ENCODE data around the gene FSTL3. TPM values are rescaled to one million over a fixed set of nuclear protein-coding genes. Genes with fewer than 3 reads are reported as not detected.

Gene FSTL3
- total RNA-seq, 4 donors from 2014 or later: 4.4 to 43.3 (median 17.7) TPM

DNA sequence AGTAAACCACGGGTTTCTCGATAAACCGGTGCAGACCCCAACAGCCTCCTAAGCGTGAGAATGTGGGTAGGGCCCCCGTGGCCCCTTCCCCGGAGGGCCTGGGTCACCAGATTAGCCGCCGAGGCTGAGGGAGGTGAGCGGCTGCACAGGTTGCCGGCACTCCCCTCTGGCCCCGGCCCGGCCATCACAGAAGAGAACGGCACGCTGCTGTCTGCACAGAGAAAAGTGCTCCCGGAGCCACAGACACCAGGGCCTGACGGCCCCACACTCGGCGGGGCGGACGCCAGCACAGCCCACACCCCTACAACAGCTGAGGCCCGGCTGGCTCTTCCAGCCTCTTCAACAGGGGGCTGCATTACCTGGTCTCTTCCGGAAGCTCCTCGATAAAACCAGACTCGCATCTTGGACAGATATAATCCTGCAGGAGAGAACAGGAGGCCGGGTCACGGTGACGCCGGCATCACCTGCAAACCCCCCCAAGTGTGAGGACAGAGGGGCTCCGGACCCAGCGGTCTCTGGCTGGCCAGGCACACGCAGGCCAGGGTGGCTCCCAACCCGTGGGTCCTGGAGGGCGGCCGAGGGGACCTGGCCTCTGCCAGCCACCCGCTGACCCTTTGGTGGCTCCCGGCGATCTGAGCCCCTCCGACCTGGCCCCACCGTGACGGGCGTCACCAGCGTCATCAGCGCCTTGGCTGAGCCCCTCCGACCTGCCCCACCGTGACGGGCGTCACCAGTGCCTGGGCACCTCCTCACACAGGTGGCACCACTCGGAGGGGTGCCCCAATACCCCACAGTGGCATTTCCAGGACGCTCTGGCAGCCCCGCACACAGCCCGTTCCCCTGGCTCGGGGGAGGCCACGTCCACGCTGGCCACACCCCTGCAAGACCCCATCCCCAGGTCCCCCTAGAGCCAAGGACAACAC lies 23.5 kb upstream of the FSTL3 start:
- no peak overlapping the region for H3K4me3 ChIP-seq
- TF ChIP-seq POLR2A (IDR thresholded peaks at IDR 0.05): no peak
- TF ChIP-seq, protein P1, sequence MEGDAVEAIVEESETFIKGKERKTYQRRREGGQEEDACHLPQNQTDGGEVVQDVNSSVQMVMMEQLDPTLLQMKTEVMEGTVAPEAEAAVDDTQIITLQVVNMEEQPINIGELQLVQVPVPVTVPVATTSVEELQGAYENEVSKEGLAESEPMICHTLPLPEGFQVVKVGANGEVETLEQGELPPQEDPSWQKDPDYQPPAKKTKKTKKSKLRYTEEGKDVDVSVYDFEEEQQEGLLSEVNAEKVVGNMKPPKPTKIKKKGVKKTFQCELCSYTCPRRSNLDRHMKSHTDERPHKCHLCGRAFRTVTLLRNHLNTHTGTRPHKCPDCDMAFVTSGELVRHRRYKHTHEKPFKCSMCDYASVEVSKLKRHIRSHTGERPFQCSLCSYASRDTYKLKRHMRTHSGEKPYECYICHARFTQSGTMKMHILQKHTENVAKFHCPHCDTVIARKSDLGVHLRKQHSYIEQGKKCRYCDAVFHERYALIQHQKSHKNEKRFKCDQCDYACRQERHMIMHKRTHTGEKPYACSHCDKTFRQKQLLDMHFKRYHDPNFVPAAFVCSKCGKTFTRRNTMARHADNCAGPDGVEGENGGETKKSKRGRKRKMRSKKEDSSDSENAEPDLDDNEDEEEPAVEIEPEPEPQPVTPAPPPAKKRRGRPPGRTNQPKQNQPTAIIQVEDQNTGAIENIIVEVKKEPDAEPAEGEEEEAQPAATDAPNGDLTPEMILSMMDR (IDR thresholded peaks at IDR 0.05): no peak
- no peaks in the 10 kb centered on the region for H3K27me3 ChIP-seq
- no peak overlapping the region for H3K27ac ChIP-seq
- H3K4me1 ChIP-seq: peaks cover 1 to 33% (median 6%) of the 10 kb centered on the region in 3 donors
- intact Hi-C loops (cut with DNase I): no loop called here
- peaks cover 49 to 98% (median 49%) of the 10 kb centered on the region in 3 donors for H3K36me3 ChIP-seq
- DNase-seq: no peak
- 90 to 92% methylated on average over 2 to 10 of the region's 54 CpGs for WGBS, 2 donors
- H3K9me3 ChIP-seq: no peaks in the 10 kb centered on the region

DNA sequence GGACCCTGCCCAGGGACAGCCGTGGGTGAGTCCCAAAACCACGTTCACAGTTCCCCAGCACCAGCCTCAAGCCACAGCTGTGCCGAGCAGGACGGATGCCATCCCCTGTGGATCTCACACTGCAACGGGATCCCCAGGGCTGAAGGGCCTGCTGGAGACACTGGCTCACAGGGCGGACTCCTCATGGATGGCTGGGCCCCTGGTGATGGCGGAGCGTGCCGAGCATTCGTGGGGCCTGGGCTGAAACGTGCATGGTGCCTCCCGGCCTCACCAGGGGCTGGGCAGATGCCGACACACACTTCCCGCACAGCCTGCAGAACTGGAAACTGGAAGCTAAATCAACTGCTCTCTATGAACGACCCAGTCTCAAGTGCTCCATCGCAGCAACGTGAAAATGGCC lies 22.8 kb upstream of the FSTL3 start:
- no peak for DNase-seq
- peaks cover 42 to 98% (median 44%) of the 10 kb centered on the region in 3 donors for H3K36me3 ChIP-seq
- H3K27me3 ChIP-seq: no peaks in the 10 kb centered on the region
- intact Hi-C loops (cut with DNase I): no loop called here
- H3K4me1 ChIP-seq: peaks cover 8 to 40% (median 13%) of the 10 kb centered on the region in 3 donors
- H3K4me3 ChIP-seq: no peak overlapping the region
- TF ChIP-seq POLR2A (IDR thresholded peaks at IDR 0.05): no peak
- TF ChIP-seq, protein P1 (IDR thresholded peaks at IDR 0.05): no peak
- WGBS, 2 donors: 88 to 93% methylated on average over 8 to 13 of the region's 17 CpGs
- no peak overlapping the region for H3K27ac ChIP-seq
- no peaks in the 10 kb centered on the region for H3K9me3 ChIP-seq

DNA sequence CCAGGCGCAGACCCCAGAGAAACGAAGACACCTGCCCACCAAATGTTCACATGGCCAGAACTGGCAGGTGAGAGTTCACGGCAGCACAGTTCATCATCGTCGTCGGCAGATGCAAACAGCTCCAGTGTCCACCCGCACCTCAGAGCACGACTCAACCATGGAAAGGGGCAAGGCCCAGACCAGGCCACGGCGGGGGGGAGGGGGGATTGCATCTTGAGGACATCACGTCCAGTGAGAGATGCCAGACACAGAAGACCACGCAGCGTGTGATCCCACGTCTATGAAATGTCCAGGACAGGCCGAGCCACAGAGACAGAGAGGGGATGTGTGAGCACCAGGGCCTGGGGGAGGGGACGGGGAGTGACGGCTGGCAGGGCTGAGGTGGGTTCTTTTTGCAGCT lies 20.5 kb upstream of the FSTL3 start:
- no peak for DNase-seq
- H3K4me1 ChIP-seq: peaks cover 31 to 62% (median 34%) of the 10 kb centered on the region in 3 donors
- intact Hi-C loops (cut with DNase I): no loop called here
- H3K9me3 ChIP-seq: no peaks in the 10 kb centered on the region
- no peak overlapping the region for H3K27ac ChIP-seq
- no peaks in the 10 kb centered on the region for H3K27me3 ChIP-seq
- H3K4me3 ChIP-seq: no peak overlapping the region
- H3K36me3 ChIP-seq: peaks cover 22 to 78% (median 24%) of the 10 kb centered on the region in 3 donors
- TF ChIP-seq, protein P1 (IDR thresholded peaks at IDR 0.05): no peak
- TF ChIP-seq POLR2A (IDR thresholded peaks at IDR 0.05): no peak
- WGBS, 2 donors: 79 to 85% methylated on average over 11 to 14 of the region's 17 CpGs

DNA sequence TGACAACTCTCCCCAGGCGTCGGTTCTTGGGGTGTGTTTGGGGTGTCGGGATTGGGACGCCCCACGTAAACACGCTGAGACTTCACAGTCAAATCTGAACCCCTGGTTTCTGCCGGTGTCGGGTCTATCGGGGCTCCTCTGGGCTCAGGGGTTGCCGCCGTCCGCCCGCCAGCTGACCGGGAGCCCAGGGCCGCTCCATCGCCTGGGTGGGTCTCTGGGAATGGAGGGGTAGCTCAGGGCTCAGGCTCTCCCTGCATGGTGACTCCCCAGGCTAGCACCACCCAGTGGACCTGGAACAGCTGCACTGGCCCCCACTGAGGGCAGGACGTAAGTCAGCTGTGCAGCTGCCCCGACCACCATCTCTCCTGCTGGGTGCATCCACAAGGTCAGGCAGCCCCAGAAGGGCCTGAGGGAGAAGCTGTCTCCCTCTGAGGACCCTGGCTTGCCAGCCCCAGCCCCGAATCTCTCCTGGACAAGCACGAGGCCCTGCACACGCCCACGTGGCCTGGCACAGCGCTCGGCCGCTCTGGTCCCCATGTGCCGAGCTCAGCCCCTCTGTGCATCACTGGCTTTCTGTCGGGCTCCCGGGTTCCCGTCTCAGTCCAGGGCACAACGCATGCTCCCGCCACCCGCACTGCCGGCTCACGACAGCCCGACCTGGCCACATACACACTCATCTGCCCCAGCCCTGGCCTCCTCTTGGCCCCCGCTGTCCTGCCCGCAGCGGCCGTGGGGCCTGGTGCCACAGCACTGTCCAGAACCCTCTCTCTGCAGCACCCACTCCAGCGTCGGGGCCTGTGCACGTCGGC lies 19.2 kb upstream of the FSTL3 start:
- no peaks in the 10 kb centered on the region for H3K9me3 ChIP-seq
- peaks cover 11 to 65% (median 13%) of the 10 kb centered on the region in 3 donors for H3K36me3 ChIP-seq
- H3K27ac ChIP-seq: no peak overlapping the region
- intact Hi-C loops (cut with DNase I): no loop called here
- no peak for DNase-seq
- no peak for TF ChIP-seq POLR2A (IDR thresholded peaks at IDR 0.05)
- TF ChIP-seq, protein P1 (IDR thresholded peaks at IDR 0.05): no peak
- H3K27me3 ChIP-seq: no peaks in the 10 kb centered on the region
- peaks cover 43 to 75% (median 46%) of the 10 kb centered on the region in 3 donors for H3K4me1 ChIP-seq
- WGBS, 2 donors: 72 to 92% methylated on average over 21 to 26 of the region's 43 CpGs
- H3K4me3 ChIP-seq: no peak overlapping the region
